Endometrial microvascular endothelial cells (primary cell): ENCODE data around the gene MMD. TPM values are rescaled to one million over a fixed set of nuclear protein-coding genes. Genes with fewer than 3 reads are reported as not detected.
"Not testable (repeated sequence)": the region's sequence is repeated elsewhere in the genome, so short reads cannot be mapped to it uniquely, and the experiment has no call there.

Experiments
- in situ Hi-C: cut with HindIII; loops from 2 replicates; pipeline ENCODE4 v1.10.0; 2017; ENCODE audit warnings: low sequenced_read_pairs, low pct_unique_long_range_greater_than_20kb; ENCODE audit errors: inconsistent ontology term
- total RNA-seq: library from RNA; depleted of rRNA; stranded (reverse); fragments of >200 nt; gene quantifications from one replicate; pipeline ENCODE4 v1.2.3, GENCODE V29; 2015; ENCODE audit errors: inconsistent ontology term

MMD gene
- total RNA-seq, 1 donor from 2014 or later = 16.4 TPM

DNA sequence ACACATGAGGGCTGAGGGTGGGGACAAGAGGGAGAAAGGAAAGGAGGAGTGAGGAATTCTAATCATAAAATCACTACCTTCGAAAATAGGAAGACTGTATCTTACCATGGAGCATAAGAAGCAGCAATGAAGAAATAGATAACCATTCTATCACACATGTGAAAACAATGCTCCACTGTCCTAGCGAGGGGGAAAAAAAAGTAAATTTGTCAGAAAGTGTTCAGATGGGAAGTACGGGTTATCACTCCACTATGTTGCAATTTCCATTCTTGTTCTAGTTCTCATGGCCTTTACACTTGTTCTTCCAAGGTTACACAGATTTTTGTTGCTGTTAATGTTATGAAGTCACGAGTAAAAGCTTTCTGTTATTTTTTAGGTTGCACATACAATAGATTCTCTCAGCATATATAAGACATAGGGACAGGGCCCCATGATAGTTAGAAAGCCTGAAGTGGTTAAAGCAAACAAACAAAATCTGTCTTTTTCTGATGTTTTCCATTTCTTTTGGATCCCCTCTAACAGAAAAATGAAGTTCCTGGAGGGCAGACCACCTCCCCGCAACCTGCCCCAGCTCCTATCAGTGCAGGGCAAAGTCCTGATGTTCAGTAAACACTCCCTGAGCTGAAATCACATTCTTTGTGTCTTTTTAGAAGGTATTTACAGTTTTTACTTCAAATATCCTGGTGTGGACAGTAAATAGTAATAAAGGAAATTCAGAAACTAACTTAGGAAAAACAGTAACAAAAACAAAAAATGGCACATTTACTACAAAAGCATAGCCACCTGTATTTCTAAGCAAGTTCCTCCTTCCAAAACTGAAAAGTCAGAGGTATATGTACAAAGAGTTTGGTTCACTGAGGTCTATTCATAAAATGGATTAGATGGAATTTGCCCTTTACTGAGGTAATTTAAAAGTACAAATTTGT lies 13.7 kb downstream of the MMD start:
- in situ Hi-C loops = no loop called here

DNA sequence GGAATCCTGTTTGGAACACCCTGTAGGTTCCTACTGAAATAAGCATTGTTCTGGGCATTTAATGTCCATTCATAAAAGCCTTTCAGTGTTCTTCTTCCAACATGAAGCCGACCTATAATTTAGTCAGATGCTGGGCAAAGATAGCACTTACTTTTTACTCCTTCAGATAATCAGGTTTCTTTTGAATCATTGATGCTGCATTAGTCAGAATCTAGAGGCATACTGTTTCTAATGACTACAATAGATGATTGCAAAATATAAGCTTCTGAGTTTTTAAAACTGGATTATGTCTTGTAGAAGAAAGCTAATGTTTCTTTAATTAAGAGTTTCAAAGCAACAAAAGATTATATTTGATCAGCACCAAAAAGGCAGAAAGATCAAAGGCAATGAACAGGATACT lies 16.0 kb downstream of the MMD start:
- in situ Hi-C loops = no loop called here

DNA sequence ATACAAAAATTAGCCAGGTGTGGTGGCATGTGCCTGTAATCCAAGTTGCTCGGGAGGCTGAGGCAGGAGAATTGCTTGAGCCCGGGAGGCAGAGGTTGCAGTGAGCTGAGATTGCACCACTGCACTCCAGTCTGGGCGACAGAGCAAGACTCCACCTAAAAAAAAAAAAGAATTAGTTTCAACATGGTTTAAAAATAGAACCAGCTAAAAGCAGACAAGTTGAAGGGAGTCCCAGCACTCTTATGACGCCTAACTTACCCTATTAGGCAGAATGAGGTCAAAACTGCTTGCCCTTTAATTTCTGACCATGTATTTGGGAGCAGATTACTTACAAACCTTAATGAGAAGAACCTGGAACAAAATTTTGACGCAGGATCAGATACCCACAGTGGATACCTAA lies 17.4 kb downstream of the MMD start:
- in situ Hi-C loops = not testable (repeated sequence)

DNA sequence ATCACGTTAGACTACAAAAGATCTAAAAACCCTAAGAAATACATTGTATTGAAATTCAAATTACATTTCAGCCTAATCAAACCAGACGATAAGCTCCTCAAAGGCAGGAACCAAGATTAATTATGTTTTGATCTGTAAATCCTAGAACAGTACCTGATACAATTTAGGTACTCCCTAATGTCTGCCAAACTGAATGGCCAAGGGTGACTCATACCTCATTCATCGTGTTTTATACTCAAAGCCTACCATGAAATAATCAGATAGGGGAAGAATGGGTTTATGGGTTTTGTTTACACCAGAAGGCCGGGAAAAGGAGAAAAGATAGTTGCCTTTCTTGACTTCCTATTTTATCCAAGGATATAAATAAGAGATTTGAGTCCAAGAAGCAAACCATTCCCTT lies 19.3 kb downstream of the MMD start:
- in situ Hi-C loops = no loop called here

DNA sequence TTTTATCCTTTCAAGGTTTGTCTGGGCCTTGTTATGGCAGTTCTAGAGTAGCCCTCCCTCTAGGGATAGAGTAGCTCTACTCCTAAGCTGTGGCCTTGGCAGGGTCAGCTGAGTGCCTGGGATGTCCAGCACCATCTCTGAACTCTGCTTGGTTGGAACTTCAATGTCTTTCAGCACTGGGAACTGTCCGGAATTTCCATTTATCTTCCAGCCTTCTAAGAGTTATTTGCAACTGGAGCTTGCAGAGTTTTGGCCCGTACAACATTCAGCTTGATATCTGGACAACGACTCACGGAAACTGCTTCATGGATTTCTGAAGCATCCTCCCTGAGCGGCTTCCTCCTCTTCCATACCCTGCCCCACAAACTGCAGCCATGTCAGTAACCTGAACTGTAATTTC lies 22.9 kb downstream of the MMD start:
- in situ Hi-C loops = no loop called here

DNA sequence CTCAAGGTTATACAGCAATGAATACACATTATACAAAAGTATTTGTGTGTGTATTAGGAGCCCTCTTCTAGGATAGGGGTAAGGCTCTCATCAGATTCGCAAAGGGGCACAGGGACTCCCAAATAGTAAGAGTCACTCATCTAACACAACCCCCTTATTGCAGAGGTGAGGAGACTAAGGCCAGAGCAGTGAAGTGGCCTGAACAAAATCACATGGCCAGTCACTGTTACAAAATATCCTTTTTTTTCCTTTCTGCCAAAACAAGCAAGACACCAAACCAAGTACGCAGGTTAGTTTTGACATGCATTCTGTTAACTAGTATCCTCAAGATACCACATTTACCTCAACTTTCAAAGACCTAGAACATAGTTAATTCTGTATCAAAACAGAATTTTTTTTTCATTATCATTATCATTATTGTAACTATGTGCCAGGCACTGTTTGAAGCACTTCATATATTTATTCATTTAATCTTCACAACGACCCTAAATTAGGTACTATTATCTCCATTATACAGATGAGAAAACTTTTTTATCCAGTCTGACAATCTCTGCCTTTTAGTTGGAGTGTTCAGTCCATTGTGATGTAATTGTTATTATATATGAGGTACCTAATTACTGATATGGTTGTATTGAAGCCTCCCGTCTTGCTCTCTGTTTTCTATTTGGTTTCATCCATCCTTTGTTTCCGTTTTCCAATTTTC lies 25.7 kb downstream of the MMD start:
- in situ Hi-C loops = no loop called here

DNA sequence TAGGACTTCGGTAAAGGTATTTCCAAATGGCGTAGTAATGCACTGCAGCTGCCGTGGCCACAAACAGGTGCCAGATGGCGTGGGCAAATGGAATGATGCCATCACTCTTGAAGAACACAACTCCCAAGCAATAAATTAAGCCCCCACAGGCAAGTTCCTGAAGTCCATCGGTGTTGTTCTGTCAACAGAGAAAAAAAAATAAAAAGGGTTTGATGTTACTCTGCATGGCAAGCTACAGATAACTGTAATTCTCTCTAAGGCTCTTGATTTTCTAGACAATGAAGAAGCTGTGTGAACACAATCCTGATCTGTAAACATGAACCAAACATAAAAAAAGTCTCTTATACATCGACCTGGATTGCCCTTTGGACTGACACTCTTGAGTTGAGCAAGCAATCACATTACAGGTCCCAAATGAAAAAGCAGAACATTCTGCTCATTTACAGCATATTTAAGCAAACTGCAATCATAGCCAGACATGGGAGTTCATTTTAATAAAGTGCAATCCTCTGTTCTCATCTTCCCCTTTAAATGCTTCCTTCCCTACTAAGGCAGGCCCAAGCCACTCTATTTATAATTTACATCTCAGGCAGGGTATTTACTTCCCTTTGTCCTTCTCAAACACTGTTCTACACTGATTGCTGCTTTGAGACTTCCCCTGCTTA lies 27.1 kb downstream of the MMD start:
- in situ Hi-C loops = no loop called here

DNA sequence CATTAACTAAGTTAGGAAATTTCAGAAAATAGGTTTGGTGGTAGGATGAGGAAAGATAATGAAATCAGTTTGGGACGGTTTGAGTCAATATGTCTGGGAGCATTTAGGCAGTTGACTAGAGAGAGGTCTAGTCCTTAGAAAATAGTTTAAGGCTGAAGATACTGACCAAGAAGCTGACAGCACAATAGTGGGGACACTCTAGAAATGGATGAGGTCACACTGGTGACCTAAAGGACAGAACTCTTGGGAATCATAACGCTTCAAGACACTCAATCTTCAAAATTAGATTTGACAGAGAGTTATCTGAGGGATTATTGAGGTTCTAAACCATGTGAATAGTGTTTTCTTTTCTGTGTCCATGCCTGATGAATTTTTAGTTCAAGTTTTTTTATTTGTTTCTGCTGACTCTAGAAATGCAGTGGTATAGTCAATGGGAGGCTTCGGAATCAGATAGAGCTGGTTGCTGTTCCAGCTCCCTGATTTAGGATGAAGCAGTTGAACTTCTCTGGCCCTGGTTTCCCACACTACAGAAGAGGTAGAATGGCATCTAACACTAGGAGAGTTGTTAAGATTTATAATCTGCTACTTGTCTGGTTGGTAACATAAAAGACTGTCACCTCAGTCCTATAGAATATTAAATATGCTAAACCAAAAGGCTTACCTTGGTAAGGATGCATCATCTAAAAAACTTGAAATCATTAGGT lies 29.7 kb downstream of the MMD start:
- in situ Hi-C loops = no loop called here

DNA sequence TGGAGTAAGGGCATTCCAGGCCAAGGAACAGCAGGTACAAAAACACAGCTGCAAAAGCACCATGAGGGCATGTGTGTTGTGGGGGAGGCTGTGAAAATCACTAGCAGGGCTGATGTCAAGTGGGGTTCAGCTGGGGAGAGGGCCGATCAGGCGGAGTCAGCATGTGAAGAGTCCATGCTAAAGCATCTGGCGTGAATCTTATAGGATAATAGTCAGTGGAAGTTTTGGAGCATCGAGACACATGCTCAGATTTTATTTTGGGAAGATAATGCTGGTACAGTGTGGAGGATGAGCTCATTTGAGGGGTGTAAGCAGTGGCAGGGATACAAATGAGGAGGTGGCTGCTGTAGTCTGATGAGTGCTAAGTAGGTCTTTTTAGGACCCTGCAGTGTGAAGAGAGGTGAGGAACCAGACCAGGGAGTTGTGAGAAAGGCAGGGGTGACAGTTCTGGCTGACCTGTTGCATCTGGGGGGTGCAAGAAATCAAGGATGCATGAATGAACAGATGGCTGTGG lies 30.3 kb downstream of the MMD start:
- in situ Hi-C loops = no loop called here

DNA sequence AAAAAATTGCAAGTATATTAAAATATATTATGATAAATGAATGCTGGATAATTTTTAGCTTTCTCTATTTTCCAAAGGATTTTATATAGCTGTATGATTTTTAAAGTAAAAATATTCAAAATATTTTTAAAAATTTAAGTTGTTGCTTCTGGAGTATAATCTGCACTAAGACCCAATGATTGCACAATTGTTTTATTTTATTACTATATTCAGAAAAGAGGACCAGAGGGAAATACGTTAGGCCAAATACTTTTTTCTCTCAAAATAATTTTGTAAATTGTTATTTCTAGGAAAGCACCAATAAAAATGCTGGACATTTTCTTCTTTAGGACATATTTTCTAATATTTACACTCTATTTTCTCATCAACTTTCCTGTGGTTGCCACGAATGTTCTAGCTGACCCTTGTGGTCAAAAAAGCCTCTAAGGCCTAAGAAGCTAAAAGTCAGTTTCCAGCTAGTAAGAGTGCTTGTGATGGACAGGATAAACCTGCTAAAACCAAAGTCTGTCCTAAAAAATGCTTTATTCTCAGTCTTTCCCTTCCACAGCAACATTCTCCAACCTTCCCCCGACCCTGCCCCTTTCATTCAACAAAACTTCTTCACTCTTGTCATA lies 31.2 kb downstream of the MMD start:
- in situ Hi-C loops = no loop called here

DNA sequence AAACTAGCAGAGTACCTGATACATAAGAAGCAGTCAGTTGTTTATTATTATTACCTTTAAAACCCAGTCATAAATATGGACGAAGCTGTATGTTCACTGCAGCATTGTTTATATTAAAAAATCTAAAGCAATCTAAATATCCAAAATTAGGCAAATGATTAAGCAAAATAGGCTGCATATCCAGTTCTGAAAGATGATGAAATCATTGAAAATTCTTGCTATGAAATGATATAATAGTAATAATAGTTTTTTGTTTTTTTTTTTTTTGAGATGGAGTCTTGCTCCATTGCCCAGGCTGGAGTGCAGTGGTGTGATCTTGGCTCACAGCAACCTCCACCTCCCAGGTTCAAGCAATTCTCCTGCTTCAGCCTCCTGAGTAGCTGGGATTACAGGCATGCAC lies 31.9 kb downstream of the MMD start:
- in situ Hi-C loops = not testable (repeated sequence)

DNA sequence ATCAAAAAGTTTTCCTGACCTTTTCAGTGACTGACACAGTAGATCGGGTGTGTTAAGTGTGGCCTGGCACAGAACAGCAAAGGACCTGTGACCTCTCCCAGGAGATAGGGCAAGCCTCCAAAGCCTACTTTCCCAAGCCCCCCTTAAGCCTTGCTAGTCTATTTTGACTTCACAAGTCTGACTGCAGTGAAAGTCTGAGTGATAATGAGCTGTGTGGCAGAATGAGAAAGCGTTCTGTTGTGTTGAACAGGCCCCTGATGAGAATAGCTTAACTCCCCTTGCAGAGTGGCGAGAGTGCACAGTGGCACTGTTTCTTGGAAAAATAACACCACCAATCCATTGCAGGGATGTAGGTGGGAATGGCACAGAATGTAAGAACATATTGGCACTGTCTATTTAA lies 32.8 kb downstream of the MMD start:
- in situ Hi-C loops = no loop called here

DNA sequence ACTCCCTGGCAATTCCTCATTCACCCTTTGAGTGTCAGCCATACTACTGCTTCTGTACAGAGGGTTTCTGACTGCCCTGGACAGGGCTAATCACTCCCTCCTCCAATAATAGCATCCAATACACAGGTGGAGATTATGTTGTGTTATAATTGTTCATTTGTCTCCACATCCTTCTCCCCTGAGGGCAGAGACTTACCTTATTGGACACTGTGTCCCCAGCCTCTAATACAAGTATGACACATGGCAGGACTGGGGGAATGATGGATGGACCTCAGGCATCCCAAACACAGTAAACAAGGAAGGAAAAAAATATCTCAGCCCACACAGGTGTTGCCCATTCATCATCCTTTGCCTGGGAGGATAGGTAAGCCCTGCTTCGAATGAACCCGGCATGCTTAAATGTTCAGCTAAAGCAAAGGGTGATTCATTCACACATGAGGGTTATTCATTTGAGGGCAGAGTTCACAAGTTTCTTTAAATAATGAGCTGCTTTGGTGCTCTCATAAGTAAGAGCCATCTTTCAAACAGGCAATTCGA lies 34.8 kb downstream of the MMD start:
- in situ Hi-C loops = no loop called here

DNA sequence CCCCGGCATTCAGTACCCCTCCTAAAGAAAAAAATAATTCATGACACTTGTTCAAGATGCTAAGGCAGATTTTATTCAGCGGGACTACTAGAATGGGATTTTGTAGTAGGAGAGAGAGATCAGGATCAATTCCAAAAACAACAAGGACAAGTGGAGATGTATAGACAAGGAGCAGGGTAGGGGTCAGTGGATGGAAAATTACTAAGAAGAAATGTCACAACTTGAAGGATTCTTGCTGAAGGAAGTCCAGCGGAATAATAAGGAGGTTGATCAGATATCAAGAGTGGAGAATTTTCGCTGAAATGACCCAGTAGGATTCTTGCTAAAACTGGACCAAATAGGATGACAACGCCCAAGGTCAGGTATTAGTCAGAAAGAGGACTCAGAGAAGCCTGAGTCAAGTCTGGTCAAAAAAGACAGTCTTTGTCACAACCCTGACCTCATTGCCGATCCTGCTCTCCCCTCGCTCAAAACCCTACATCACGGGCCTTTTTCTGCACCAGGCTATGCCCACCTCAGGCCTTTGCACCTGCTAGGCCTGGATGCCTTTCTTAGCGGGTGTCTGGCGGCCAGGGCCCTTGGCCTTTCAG lies 36.9 kb downstream of the MMD start:
- in situ Hi-C loops = no loop called here

DNA sequence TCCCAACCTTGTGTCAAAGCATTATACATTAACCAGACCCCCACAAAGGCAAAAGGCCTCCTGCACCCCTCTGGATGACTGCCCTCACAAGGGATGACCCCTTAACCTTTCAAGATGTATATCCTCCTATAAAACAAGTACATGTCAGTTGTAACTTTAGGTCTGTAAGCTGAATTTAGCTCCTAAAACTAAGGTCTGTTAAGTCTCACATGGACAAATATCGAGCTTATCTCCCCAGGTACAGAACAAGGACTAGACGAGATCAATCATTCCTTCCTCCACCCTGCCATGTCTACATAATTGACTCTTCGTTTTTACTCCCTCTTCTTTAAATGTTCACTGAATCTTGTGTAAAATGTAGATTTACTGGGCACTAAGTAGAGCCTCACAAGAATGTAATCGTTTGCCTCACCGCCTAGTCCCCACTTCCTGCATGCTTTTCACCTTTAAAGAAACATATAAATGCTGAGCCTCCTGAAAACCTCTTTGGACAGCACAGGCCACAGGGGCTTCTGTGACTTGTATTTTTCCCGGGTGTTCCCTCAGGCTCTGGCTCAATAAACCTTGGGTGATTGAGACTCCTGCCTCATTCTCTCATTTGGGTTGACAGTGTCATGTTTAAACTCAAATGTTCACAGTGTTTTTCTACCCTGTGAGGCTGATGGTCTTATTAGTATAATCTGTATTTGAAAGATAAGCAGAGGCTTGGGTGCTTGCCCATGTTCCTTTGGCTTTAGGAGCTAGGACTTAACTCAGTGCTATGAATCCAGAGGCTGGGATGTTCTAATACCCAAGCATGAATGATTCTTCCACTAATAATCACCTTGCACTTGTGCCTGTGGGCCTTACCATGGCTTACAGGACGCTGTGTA lies 37.6 kb downstream of the MMD start:
- in situ Hi-C loops = no loop called here

DNA sequence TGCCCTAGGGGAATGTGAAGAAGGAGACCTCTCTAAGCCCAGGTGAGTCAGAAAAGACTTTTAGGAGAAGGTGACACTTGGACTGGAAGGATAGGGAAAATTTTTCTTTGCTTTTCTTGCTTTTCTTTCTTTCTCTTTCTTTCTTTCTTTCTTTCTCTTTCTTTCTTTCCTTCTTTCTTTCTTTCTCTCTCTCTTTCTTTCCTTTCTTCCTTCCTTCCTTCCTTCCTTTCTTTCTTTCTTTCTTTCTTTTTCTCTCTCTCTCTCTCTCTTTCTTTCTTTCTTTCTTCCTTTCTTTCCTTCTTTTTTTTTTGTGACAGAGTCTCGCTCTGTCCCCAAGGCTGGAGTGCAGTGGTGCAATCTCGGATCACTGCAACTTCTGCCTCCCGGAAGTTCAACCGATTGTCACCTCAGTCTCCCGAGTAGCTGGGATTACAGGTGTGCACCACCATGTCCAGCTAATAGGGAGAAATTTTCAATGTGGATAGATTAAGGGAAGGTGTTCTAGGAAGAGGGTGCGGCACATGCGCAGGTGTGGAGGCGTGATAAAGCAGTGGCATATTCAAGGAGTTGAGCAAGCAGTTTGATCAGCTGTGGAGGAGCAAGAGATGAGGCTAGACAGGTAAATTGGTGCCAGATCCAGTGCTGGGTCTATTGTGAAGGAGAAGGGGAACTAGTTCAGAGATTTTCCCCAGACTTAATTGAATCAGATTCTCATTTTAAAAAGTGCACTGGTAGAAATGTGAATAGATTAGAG lies 40.4 kb downstream of the MMD start:
- in situ Hi-C loops = no loop called here
